SK-N-MC (cell line): ENCODE measurements around the gene SMYD3.

ENCODE experiments used
- DNase-seq: peaks from one replicate; pipeline ENCODE4 v3.0.0-alpha.2; 2011; ENCODE audit warnings: low read depth, low spot score
- H3K27ac ChIP-seq: fragments of 200-600 bp; sonication (generic); 2 replicates; pipeline ENCODE4 v1.5.1; 2016; ENCODE audit warnings: mixed run types
- H3K36me3 ChIP-seq: fragments of 200-600 bp; sonication (generic); 2 replicates; pipeline ENCODE4 v1.6.1; 2017; ENCODE audit warnings: antibody characterized with exemption, low read length, mixed read lengths; ENCODE audit not compliant: insufficient read depth
- H3K4me3 ChIP-seq: fragments of 200-600 bp; sonication (generic); 2 replicates; pipeline ENCODE4 v1.5.1; 2016
- H3K9ac ChIP-seq: fragments of 200-600 bp; sonication (generic); 2 replicates; pipeline ENCODE4 v1.8.0; 2017; ENCODE audit warnings: mixed run types, mixed read lengths; ENCODE audit not compliant: insufficient read length
- H3K9me3 ChIP-seq: fragments of 200-600 bp; sonication (generic); 2 replicates; pipeline ENCODE4 v1.6.1; 2017; ENCODE audit warnings: low read depth, mild to moderate bottlenecking, antibody characterized with exemption, low read length, moderate library complexity, mixed read lengths
- EZH2 ChIP-seq: fragments of 200-600 bp; sonication (generic); IDR thresholded peaks from one replicate; pipeline ENCODE4 v1.6.1; 2017; ENCODE audit warnings: antibody characterized with exemption
- FOXP2 ChIP-seq: optimal IDR thresholded peaks from 2 replicates; pipeline ENCODE3; 2011; ENCODE audit warnings: mild to moderate bottlenecking, moderate library complexity; ENCODE audit not compliant: insufficient read depth; ENCODE audit errors: extremely low read length, control extremely low read depth
- POLR2AphosphoS5 ChIP-seq: IDR thresholded peaks from 2 replicates; pipeline ENCODE4 v1.6.1; 2012; ENCODE audit warnings: mild to moderate bottlenecking, low read depth, low read length, borderline replicate concordance

The SMYD3 gene

GRCh38 chr1:245934409-245934808 lies 572.7 kb downstream of the SMYD3 start:
- Histone ChIP-seq H3K27ac (no peak overlapping the region), H3K36me3 (no peaks in the 10 kb centered on the region), H3K9ac (no peak overlapping the region), H3K9me3 (no peaks in the 10 kb centered on the region), H3K4me3 (no peak overlapping the region)
- TF ChIP-seq FOXP2, result no peak
- TF ChIP-seq EZH2, result no peak
- no peak for TF ChIP-seq POLR2AphosphoS5
- no peak for DNase-seq

- Histone ChIP-seq H3K9ac (no peak overlapping the region), H3K9me3 (no peaks in the 10 kb centered on the region), H3K27ac (no peak overlapping the region), H3K36me3 (no peaks in the 10 kb centered on the region), H3K4me3 (no peak overlapping the region)
- TF ChIP-seq POLR2AphosphoS5, result no peak
- TF ChIP-seq EZH2, result no peak
- TF ChIP-seq FOXP2, result no peak
- no peak for DNase-seq
Observed at GRCh38 chr1:245933431-245934045, 573.5 kb downstream of the SMYD3 start.

GRCh38 chr1:245932302-245932972 lies 574.6 kb downstream of the SMYD3 start:
- no peak for TF ChIP-seq POLR2AphosphoS5
- TF ChIP-seq EZH2, result no peak
- TF ChIP-seq FOXP2, result no peak
- no peak overlapping the region for H3K4me3 ChIP-seq
- no peak for DNase-seq
- H3K36me3 ChIP-seq, result no peaks in the 10 kb centered on the region
- no peaks in the 10 kb centered on the region for H3K9me3 ChIP-seq
- H3K9ac ChIP-seq, result no peak overlapping the region
- H3K27ac ChIP-seq, result no peak overlapping the region

GRCh38 chr1:245931450-245931849 lies 575.6 kb downstream of the SMYD3 start:
- Histone ChIP-seq H3K36me3 (no peaks in the 10 kb centered on the region), H3K9ac (no peak overlapping the region), H3K9me3 (no peaks in the 10 kb centered on the region), H3K4me3 (no peak overlapping the region), H3K27ac (no peak overlapping the region)
- no peak for DNase-seq
- no peak for TF ChIP-seq POLR2AphosphoS5
- TF ChIP-seq FOXP2, result no peak
- no peak for TF ChIP-seq EZH2

DNA sequence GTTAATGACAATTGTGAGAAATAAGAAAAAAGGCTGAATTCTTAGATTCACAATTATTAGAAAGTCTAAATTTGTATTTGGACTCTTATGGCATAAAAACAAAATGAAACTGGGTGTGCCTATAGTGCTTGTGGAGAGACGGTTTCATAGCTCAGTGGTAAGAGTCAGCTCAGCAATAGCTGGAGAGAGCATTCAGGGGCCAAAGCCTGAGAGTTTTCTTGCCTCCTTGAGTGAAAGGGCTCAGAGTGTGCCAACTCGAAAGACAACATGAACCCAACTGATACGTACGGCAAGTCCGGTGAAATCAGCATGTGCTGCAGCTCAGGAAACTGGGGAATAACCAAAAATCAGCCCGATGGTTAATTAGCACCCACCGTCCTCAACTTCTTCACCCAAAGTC lies 577.9 kb downstream of the SMYD3 start:
- no peaks in the 10 kb centered on the region for H3K36me3 ChIP-seq

DNA sequence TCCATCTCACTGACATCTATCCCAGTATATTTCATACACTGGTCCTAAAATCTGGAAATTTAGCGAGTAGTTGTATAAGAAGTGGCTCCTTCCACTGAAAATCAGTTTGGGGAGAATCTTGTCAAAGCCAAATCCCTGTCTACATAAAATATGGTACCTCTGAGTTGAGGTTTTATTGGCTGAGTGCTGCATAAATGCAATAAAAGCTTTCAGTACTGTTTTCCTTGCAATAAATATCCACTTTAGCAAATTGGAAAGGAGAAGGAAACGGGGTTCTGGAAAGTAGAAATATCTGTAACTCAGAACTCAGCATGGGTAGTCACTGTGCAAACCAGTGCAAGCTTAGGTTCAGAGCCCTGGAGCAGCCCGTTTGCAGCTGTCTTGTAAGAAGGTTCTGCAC lies 580.2 kb downstream of the SMYD3 start:
- Histone ChIP-seq H3K36me3 (no peaks in the 10 kb centered on the region), H3K9me3 (no peaks in the 10 kb centered on the region), H3K4me3 (no peak overlapping the region), H3K27ac (no peak overlapping the region), H3K9ac (no peak overlapping the region)
- TF ChIP-seq POLR2AphosphoS5, result no peak
- TF ChIP-seq FOXP2, result no peak
- TF ChIP-seq EZH2, result no peak
- no peak for DNase-seq

More for the DNA sequence above, 577.9 kb downstream of the SMYD3 start:
- Histone ChIP-seq H3K27ac (no peak overlapping the region), H3K4me3 (no peak overlapping the region), H3K9ac (no peak overlapping the region), H3K9me3 (no peaks in the 10 kb centered on the region)
- DNase-seq, result no peak
- no peak for TF ChIP-seq POLR2AphosphoS5
- TF ChIP-seq FOXP2, result no peak
- TF ChIP-seq EZH2, result no peak

DNA sequence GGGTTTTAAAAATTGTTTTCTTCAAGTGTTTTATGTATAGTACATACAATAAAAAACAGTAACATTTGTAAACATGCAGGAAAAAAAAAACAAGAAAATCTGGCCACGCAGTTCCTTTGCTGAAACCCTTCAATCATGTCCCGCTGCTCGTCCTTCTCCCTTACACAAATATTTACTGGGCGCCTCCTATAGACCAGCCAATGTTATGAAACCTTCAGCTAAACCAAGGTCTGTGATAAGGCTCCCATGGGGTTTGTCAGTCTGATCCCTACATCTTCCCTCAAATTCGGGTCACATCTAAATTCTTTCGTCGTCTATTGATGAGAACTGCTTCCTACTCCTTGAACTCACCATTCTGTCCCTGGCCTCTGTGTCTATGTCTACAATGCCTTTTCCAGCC lies 583.9 kb downstream of the SMYD3 start:
- Histone ChIP-seq H3K4me3 (no peak overlapping the region), H3K36me3 (no peaks in the 10 kb centered on the region), H3K9me3 (no peaks in the 10 kb centered on the region), H3K9ac (no peak overlapping the region), H3K27ac (no peak overlapping the region)
- DNase-seq, result no peak
- TF ChIP-seq EZH2 (no peak), FOXP2 (no peak), POLR2AphosphoS5 (no peak)

- DNase-seq, result no peak
- no peak overlapping the region for H3K9ac ChIP-seq
- no peak for TF ChIP-seq FOXP2
- TF ChIP-seq POLR2AphosphoS5, result no peak
- no peak for TF ChIP-seq EZH2
- H3K27ac ChIP-seq, result no peak overlapping the region
- H3K9me3 ChIP-seq, result no peaks in the 10 kb centered on the region
- no peak overlapping the region for H3K4me3 ChIP-seq
- no peaks in the 10 kb centered on the region for H3K36me3 ChIP-seq
Observed at GRCh38 chr1:245921417-245921816, 585.7 kb downstream of the SMYD3 start.

GRCh38 chr1:245917403-245917802 lies 589.7 kb downstream of the SMYD3 start:
- no peaks in the 10 kb centered on the region for H3K9me3 ChIP-seq
- H3K9ac ChIP-seq, result no peak overlapping the region
- H3K4me3 ChIP-seq, result no peak overlapping the region
- no peak for TF ChIP-seq EZH2
- no peak for TF ChIP-seq POLR2AphosphoS5
- no peak for TF ChIP-seq FOXP2
- no peak for DNase-seq
- H3K27ac ChIP-seq, result no peak overlapping the region
- H3K36me3 ChIP-seq, result no peaks in the 10 kb centered on the region
